ENCODE data around the gene ZSCAN2. TPM values are rescaled to one million over a fixed set of nuclear protein-coding genes. Genes with fewer than 3 reads are reported as not detected.

ZSCAN2 gene
- total RNA-seq, 1 donor: 5.2 TPM

- peak; percentile 85 for DNase-seq (ENCODE audit: low read depth)
- peak; percentile 77 for TF ChIP-seq CTCF (IDR thresholded peaks at IDR 0.05; ENCODE audit: insufficient read depth, low read length)
- peak overlapping the region; percentile 99 for H3K4me3 ChIP-seq (ENCODE audit: low read depth, low read length)
These were observed 54.1 kb downstream of the ZSCAN2 start for GRCh38 chr15:84654689-84655453.

GRCh38 chr15:84656972-84657371 is 56.2 kb downstream of the ZSCAN2 start:
- TF ChIP-seq CTCF (IDR thresholded peaks at IDR 0.05; ENCODE audit: insufficient read depth, low read length): no peak
- H3K4me3 ChIP-seq (ENCODE audit: low read depth, low read length): no peak overlapping the region
- DNase-seq (ENCODE audit: low read depth): no peak

GRCh38 chr15:84657748-84658079 is 56.9 kb downstream of the ZSCAN2 start:
- DNase-seq (ENCODE audit: low read depth): no peak
- H3K4me3 ChIP-seq (ENCODE audit: low read depth, low read length): peak overlapping the region; percentile 58
- TF ChIP-seq CTCF (IDR thresholded peaks at IDR 0.05; ENCODE audit: insufficient read depth, low read length): no peak

- peak; percentile 53 for DNase-seq (ENCODE audit: low read depth)
- H3K4me3 ChIP-seq (ENCODE audit: low read depth, low read length): peak within 1 kb of the TSS; percentile 58
- peak; percentile 67 for TF ChIP-seq CTCF (IDR thresholded peaks at IDR 0.05; ENCODE audit: insufficient read depth, low read length)
These were observed 57.4 kb downstream of the ZSCAN2 start, which contains the start of gene NMB for GRCh38 chr15:84658080-84658787. Gene NMB, minus strand, starts transcription at chr15:84658199. Its CDS starts 47 bp downstream, at chr15:84658152.

- TF ChIP-seq CTCF (IDR thresholded peaks at IDR 0.05; ENCODE audit: insufficient read depth, low read length): no peak
- DNase-seq (ENCODE audit: low read depth): no peak
- peak overlapping the region; percentile 58 for H3K4me3 ChIP-seq (ENCODE audit: low read depth, low read length)
These were observed 58.1 kb downstream of the ZSCAN2 start for GRCh38 chr15:84658788-84659411.

GRCh38 chr15:84659904-84660781 is 59.3 kb downstream of the ZSCAN2 start:
- H3K4me3 ChIP-seq (ENCODE audit: low read depth, low read length): no peak overlapping the region
- no peak for TF ChIP-seq CTCF (IDR thresholded peaks at IDR 0.05; ENCODE audit: insufficient read depth, low read length)
- no peak for DNase-seq (ENCODE audit: low read depth)

All from fibroblast of the aortic adventitia (primary cell).